ENCODE data around the gene PHF21A. TPM values are rescaled to one million over a fixed set of nuclear protein-coding genes. Genes with fewer than 3 reads are reported as not detected.

Gene PHF21A
- total RNA-seq, 4 donors from 2014 or later, result 28.5 to 53.9 (median 42.2) TPM

- TF ChIP-seq POLR2A (IDR thresholded peaks at IDR 0.05) (no peak), EP300 (IDR thresholded peaks at IDR 0.05) (no peak), CTCF (IDR thresholded peaks at IDR 0.05) (no peak), POLR2AphosphoS5 (IDR thresholded peaks at IDR 0.05) (no peak)
- ATAC-seq, result no peak
- H3K27me3 ChIP-seq, result no peaks in the 10 kb centered on the region
- H3K4me1 ChIP-seq, result peaks cover 0 to 34% (median 4%) of the 10 kb centered on the region in 3 donors
- H3K27ac ChIP-seq, result no peak overlapping the region
- H3K4me3 ChIP-seq, result no peak overlapping the region
- H3K9me3 ChIP-seq, result no peaks in the 10 kb centered on the region
- WGBS, 2 donors (ENCODE audit: low coverage in 1 of 2), result 100% methylated on average over 1 of the region's 1 CpG
- peaks cover 0 to 13% of the 10 kb centered on the region in 2 donors for H3K36me3 ChIP-seq
Observed at GRCh38 chr11:46073632-46074031, 47.6 kb downstream of the PHF21A start.

DNA sequence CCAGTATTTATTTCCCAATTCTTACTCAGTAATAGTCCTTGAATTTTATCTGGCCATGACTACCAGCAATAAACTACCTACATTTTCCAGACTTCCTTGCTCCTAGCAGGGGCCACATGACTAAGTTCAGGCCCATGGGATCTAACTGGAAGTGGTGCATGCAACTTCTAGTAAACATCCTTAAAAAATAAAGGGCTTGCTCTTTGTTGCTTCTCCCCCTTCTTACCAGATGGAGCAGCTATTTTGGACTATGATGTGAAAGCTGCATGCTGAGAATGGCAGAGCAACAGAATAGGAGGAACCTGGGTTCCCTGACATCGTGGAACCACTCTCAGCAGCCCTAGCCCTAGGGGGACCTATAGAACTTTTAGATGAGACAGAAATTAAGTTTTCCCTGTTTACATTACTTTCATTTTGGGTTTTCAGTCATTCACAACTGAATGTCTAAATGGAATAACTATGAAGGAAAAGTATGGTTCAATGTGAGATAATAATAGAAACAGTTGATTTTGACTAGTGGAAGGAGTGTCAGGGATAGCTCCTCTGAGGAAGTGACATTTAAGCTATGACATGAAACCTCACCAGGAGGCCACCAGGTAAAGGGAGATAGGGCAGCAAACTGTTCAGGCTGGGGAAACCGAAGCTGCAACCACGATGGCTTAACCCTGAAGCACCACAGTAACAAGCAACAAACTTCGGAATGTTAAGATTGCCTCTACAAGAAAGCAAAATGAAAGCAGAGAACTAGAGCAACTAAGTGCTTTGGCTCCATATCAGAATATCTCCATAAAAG is 48.9 kb downstream of the PHF21A start:
- Histone ChIP-seq H3K9me3 (no peaks in the 10 kb centered on the region), H3K27me3 (no peaks in the 10 kb centered on the region), H3K36me3 (peaks cover 0 to 13% of the 10 kb centered on the region in 2 donors), H3K4me1 (peaks cover 0 to 34% (median 4%) of the 10 kb centered on the region in 3 donors), H3K4me3 (no peak overlapping the region), H3K27ac (no peak overlapping the region)
- no peak for ATAC-seq
- TF ChIP-seq CTCF (IDR thresholded peaks at IDR 0.05) (no peak), POLR2A (IDR thresholded peaks at IDR 0.05) (no peak), EP300 (IDR thresholded peaks at IDR 0.05) (no peak), POLR2AphosphoS5 (IDR thresholded peaks at IDR 0.05) (no peak)
- 56 to 67% methylated on average over 4 of the region's 4 CpGs for WGBS, 2 donors (ENCODE audit: low coverage in 1 of 2)

DNA sequence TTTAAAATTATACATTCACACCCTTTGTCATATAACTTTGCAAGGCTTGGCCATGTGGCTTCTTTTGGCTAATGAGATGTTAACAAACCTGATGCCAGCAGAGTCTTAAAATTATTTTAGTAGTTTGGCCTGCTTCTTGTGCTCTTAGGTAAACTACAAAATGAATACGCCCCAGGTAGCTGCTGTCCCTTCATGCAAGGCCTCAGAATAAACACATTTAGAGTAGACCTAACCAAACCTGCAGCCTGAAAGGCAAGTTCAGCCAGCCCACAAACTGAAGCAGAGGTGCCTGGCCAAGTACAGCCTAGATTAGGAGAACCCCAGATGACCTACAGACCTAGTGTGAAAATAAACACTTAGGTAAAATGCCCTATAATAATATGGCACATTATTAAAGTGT is 50.2 kb downstream of the PHF21A start:
- TF ChIP-seq POLR2AphosphoS5 (IDR thresholded peaks at IDR 0.05) (no peak), EP300 (IDR thresholded peaks at IDR 0.05) (no peak), CTCF (IDR thresholded peaks at IDR 0.05) (no peak), POLR2A (IDR thresholded peaks at IDR 0.05) (no peak)
- H3K4me3 ChIP-seq, result no peak overlapping the region
- 0% methylated on average over 1 of the region's 1 CpG; no CpG with 5 or more reads in 1 of the 2 donors for WGBS, 2 donors (ENCODE audit: low coverage in 1 of 2)
- H3K36me3 ChIP-seq, result peaks cover 0 to 8% of the 10 kb centered on the region in 2 donors
- no peak overlapping the region for H3K27ac ChIP-seq
- no peak for ATAC-seq
- no peaks in the 10 kb centered on the region for H3K27me3 ChIP-seq
- no peaks in the 10 kb centered on the region for H3K9me3 ChIP-seq
- H3K4me1 ChIP-seq, result peaks cover 0 to 34% (median 4%) of the 10 kb centered on the region in 3 donors

GRCh38 chr11:46069595-46069994 is 51.7 kb downstream of the PHF21A start:
- H3K36me3 ChIP-seq, result peaks cover 0 to 6% of the 10 kb centered on the region in 2 donors
- peaks cover 0 to 25% (median 4%) of the 10 kb centered on the region in 3 donors for H3K4me1 ChIP-seq
- H3K27ac ChIP-seq, result no peak overlapping the region
- no peak for ATAC-seq
- H3K27me3 ChIP-seq, result no peaks in the 10 kb centered on the region
- no peak for TF ChIP-seq POLR2AphosphoS5 (IDR thresholded peaks at IDR 0.05)
- TF ChIP-seq CTCF (IDR thresholded peaks at IDR 0.05), result no peak
- no peak for TF ChIP-seq POLR2A (IDR thresholded peaks at IDR 0.05)
- no peak for TF ChIP-seq EP300 (IDR thresholded peaks at IDR 0.05)
- 93 to 95% methylated on average over 3 of the region's 3 CpGs for WGBS, 2 donors (ENCODE audit: low coverage in 1 of 2)
- no peak overlapping the region for H3K4me3 ChIP-seq
- no peaks in the 10 kb centered on the region for H3K9me3 ChIP-seq

DNA sequence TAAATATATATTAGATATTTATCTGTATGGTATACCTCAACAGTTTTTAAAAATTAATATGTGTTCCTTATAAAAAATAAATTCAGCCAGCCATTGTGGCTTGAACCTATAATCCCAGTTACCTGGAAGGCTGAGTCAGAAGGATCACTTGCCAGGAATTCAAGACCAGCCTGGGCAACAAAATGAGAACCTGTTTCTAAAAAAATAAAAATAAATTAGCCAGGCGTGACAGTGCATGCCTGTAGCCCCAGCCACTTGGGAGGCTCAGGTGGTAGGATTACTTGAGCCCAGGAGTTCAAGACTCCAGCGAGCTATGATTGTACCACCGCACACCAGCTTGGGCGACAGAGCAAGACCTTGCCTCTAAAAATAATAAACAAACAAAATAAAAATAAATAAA is 54.9 kb downstream of the PHF21A start:
- TF ChIP-seq EP300 (IDR thresholded peaks at IDR 0.05) (no peak), POLR2AphosphoS5 (IDR thresholded peaks at IDR 0.05) (no peak), CTCF (IDR thresholded peaks at IDR 0.05) (no peak), POLR2A (IDR thresholded peaks at IDR 0.05) (no peak)
- H3K27ac ChIP-seq, result no peak overlapping the region
- peaks cover 0 to 14% (median 0%) of the 10 kb centered on the region in 3 donors for H3K4me1 ChIP-seq
- H3K27me3 ChIP-seq, result no peaks in the 10 kb centered on the region
- no peaks in the 10 kb centered on the region for H3K9me3 ChIP-seq
- 79 to 95% methylated on average over 4 of the region's 4 CpGs for WGBS, 2 donors (ENCODE audit: low coverage in 1 of 2)
- no peak for ATAC-seq
- H3K4me3 ChIP-seq, result no peak overlapping the region
- peaks cover 0 to 6% of the 10 kb centered on the region in 2 donors for H3K36me3 ChIP-seq

All from gastroesophageal sphincter (tissue), 4 donors.